ENCODE measurements around the gene C9orf50. TPM values are rescaled to one million over a fixed set of nuclear protein-coding genes. Genes with fewer than 3 reads are reported as not detected.
A peak's percentile ranks its signal among the peaks of the same experiment; 100 is the strongest.

C9orf50 gene
- total RNA-seq, 4 donors from 2014 or later = not detected

GRCh38 chr9:129653823-129654553 lies 33.1 kb upstream of the C9orf50 start:
- Histone ChIP-seq H3K36me3 (no peaks in the 10 kb centered on the region), H3K4me1 (peaks cover 0 to 39% (median 0%) of the 10 kb centered on the region in 3 donors), H3K27ac (peak overlapping the region; percentile 16 to 54 (median 24)), H3K9me3 (no peaks in the 10 kb centered on the region), H3K4me3 (no peak overlapping the region), H3K27me3 (no peaks in the 10 kb centered on the region)
- intact Hi-C loops (cut with DNase I) = no loop called here
- 54 to 59% methylated on average over 19 of the region's 19 CpGs for WGBS, 2 donors
- TF ChIP-seq, protein P1, sequence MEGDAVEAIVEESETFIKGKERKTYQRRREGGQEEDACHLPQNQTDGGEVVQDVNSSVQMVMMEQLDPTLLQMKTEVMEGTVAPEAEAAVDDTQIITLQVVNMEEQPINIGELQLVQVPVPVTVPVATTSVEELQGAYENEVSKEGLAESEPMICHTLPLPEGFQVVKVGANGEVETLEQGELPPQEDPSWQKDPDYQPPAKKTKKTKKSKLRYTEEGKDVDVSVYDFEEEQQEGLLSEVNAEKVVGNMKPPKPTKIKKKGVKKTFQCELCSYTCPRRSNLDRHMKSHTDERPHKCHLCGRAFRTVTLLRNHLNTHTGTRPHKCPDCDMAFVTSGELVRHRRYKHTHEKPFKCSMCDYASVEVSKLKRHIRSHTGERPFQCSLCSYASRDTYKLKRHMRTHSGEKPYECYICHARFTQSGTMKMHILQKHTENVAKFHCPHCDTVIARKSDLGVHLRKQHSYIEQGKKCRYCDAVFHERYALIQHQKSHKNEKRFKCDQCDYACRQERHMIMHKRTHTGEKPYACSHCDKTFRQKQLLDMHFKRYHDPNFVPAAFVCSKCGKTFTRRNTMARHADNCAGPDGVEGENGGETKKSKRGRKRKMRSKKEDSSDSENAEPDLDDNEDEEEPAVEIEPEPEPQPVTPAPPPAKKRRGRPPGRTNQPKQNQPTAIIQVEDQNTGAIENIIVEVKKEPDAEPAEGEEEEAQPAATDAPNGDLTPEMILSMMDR (IDR thresholded peaks at IDR 0.05) = no peak
- no peak for TF ChIP-seq POLR2A (IDR thresholded peaks at IDR 0.05)
- DNase-seq = no peak

DNA sequence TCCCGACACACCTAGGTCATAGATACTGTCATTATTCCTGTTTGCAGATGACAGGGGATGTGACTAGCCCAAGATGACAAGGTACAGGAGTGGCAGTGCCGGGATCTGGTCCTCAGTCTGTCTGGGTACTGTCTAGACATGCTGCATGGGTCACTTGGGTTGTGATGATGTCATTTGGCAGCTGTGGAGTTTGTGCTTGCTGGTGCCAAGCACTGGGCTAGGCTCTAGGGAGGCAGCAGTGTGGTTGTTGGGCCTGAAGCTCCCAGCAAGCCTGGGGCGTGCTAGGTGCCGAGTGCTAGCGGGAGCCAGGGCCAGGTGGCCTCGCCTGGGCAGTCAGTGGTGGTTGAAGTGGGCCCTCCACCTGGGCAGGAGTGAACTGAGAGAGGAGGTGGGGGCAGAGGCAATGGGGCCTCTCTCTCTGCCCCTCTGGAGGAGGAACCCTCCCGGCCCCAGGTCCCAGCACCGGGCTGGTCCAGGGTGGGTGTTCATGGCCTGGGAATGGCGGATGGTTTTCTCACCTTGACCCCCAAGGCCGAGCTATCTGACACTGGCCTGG lies 29.9 kb upstream of the C9orf50 start:
- Histone ChIP-seq H3K9me3 (no peaks in the 10 kb centered on the region), H3K27ac (no peak overlapping the region), H3K4me1 (peaks cover 0 to 44% (median 3%) of the 10 kb centered on the region in 3 donors), H3K27me3 (no peaks in the 10 kb centered on the region), H3K36me3 (no peaks in the 10 kb centered on the region), H3K4me3 (no peak overlapping the region)
- DNase-seq = no peak
- TF ChIP-seq POLR2A (IDR thresholded peaks at IDR 0.05) = no peak
- TF ChIP-seq, protein P1 (IDR thresholded peaks at IDR 0.05) = no peak
- intact Hi-C loops (cut with DNase I) = no loop called here
- 41 to 56% methylated on average over 3 to 10 of the region's 10 CpGs for WGBS, 2 donors

DNA sequence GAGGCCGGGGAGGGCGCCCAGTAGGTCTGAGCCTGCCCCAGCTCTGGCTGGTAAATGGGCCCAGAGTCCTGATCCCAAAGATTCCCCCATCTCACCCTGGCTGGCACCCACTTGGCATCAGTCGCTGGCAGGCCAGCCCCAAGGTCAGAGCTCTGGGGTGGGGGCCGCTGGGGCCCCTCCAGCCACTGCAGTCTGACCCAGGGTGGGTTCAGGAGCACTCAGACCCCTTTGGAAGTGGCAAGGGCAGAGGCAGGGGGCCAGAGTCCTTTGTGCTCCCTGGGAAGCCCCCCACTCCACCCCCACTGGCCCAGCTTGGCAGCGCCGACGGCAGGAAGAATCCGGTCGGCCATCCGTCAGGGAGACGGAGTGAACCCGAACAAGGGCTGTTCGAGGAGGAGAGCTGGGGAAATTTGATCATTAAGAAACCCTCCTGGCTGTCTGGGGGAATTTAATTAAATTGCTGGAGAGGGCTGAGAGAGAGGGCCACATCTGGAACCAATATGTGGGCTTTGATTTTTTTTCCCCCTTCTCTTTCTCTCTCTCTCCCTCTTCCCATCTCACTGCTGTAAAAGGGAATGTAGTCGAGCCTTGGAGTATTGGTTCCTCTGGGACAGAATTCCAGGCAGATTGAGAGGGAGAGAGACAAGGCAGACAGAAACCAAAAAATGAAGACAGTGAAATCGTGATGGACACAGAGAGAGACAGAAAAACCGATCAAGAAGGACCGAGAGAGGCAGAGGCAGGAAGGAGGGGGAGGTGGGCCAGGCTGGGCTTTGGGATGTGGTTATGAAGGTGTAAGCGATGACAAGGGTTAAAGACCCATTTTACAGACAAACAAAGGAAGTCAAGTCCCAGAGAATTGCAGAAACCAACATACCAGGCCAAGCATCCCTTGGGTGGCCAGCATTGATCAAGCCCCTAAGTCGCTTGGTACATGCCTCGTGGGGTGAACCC lies 29.1 kb upstream of the C9orf50 start:
- TF ChIP-seq POLR2A (IDR thresholded peaks at IDR 0.05) = no peak
- TF ChIP-seq, protein P1 (IDR thresholded peaks at IDR 0.05) = no peak
- H3K27me3 ChIP-seq = no peaks in the 10 kb centered on the region
- no peaks in the 10 kb centered on the region for H3K36me3 ChIP-seq
- no peaks in the 10 kb centered on the region for H3K9me3 ChIP-seq
- 76 to 83% methylated on average over 15 to 16 of the region's 20 CpGs for WGBS, 2 donors
- peaks cover 0 to 50% (median 7%) of the 10 kb centered on the region in 3 donors for H3K4me1 ChIP-seq
- intact Hi-C loops (cut with DNase I) = loop anchor here (5.0 to 10.0 kb wide), 2 partner anchors 85 to 137 kb away; no protein-coding TSS in a partner anchor
- no peak for DNase-seq
- H3K27ac ChIP-seq = peak overlapping the region in 1 of 4 donors; percentile 37
- H3K4me3 ChIP-seq = no peak overlapping the region

DNA sequence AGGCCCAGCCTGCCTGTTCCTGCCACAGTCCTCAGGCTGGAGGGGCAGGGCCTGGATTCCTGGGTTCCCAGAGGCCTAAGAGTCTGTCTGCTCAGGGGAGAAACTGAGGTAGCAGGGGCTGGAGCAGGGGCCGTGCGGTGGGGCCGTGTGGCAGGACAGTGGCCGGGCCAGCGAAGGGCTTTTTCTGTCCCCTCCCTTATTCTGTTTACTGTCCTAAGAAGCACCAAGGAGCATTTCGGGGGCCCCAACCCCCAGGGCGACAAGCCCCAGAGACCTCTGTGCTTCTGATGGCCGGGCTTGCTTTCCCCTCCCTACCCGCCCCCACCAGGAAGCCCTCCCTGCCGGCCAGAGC lies 27.8 kb upstream of the C9orf50 start:
- intact Hi-C loops (cut with DNase I) = loop anchor here (5.0 to 10.0 kb wide), 2 partner anchors 86 to 139 kb away; no protein-coding TSS in a partner anchor
- Histone ChIP-seq H3K36me3 (no peaks in the 10 kb centered on the region), H3K4me3 (no peak overlapping the region), H3K27ac (no peak overlapping the region), H3K4me1 (peaks cover 0 to 50% (median 17%) of the 10 kb centered on the region in 3 donors), H3K9me3 (no peaks in the 10 kb centered on the region), H3K27me3 (no peaks in the 10 kb centered on the region)
- DNase-seq = no peak
- no CpG with 5 or more reads among the region's 10 CpGs for WGBS, 2 donors
- no peak for TF ChIP-seq POLR2A (IDR thresholded peaks at IDR 0.05)
- TF ChIP-seq, protein P1 (IDR thresholded peaks at IDR 0.05) = no peak
